BLaER1 treated with 17β-estradiol and CSF1 and Interleukin-3, amounts not matched to agents 10 nM and 100 nM (cell line): Measurements from ENCODE around the gene PRDM1.

ENCODE experiments used
- H3K27ac ChIP-seq, 11 experiments: shearing (Covaris generic); formaldehyde crosslinking; 2 replicates each; pipeline ENCODE4 v1.8.1; 2022
- H3K27me3 ChIP-seq, 11 experiments: shearing (Covaris generic); formaldehyde crosslinking; 2 replicates each; pipeline ENCODE4 v1.8.1; 2022
- H3K36me3 ChIP-seq, 11 experiments: shearing (Covaris generic); formaldehyde crosslinking; 2 replicates each; pipeline ENCODE4 v1.8.1; 2022
- H3K4me1 ChIP-seq, 10 experiments: shearing (Covaris generic); formaldehyde crosslinking; 2 replicates each; pipeline ENCODE4 v1.8.1; 2022
- H3K4me2 ChIP-seq, 11 experiments: shearing (Covaris generic); formaldehyde crosslinking; 2 replicates each; pipeline ENCODE4 v1.8.1; 2022
- H3K4me3 ChIP-seq, 10 experiments: shearing (Covaris generic); formaldehyde crosslinking; 2 replicates each; pipeline ENCODE4 v1.8.1; 2022
- H3K9ac ChIP-seq, 11 experiments: shearing (Covaris generic); formaldehyde crosslinking; 2 replicates each; pipeline ENCODE4 v1.8.1; 2022
- H3K9me3 ChIP-seq, 11 experiments: shearing (Covaris generic); formaldehyde crosslinking; replicated peaks in 1 of 11; 2 replicates each; pipeline ENCODE4 v1.8.1; 2022
- H4K20me1 ChIP-seq, 11 experiments: shearing (Covaris generic); formaldehyde crosslinking; 2 replicates each; pipeline ENCODE4 v1.8.1; 2022
- Cebpa-rat ChIP-seq, 11 experiments: shearing (Covaris generic); IDR thresholded peaks; 2 replicates each; pipeline ENCODE4 v1.8.1; 2022

The PRDM1 gene

DNA sequence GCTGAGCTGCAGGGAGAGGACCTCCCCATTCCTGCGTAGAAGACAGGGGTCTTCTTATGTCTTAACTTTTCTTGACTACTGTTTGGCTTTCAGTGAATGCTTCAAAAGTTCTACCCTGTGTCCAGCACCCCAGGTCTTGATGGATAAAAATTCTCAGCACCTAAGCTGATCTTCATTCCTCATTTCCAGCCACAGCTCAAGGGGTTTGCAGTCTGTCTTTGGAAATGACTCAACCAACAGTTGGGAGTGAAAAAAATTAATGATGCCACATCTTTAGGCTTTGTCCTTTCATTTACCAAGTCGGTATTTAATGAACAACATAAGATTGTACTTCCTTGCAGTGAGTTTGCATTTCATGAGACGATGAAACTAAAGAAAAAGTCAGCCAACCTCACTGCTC is 40.3 kb downstream of the PRDM1 start:
- Histone ChIP-seq H3K27me3 (no peaks in the 10 kb centered on the region), H3K9ac (no peak overlapping the region; a peak in 1 of 22 replicates), H3K4me1 (peaks cover 43 to 66% (median 49%) of the 10 kb centered on the region in 10 experiments), H3K4me2 (peak overlapping the region; percentile 76 to 96 (median 87); a peak in 21 of 22 replicates), H3K36me3 (no peaks in the 10 kb centered on the region), H3K27ac (peak overlapping the region in 8 of 11 experiments; percentile 5 to 85 (median 75); a peak in 15 of 22 replicates), H4K20me1 (no peaks in the 10 kb centered on the region), H3K9me3 (no peaks in the 10 kb centered on the region), H3K4me3 (no peak overlapping the region)
- TF ChIP-seq Cebpa-rat (IDR thresholded peaks at IDR 0.05): no peak

DNA sequence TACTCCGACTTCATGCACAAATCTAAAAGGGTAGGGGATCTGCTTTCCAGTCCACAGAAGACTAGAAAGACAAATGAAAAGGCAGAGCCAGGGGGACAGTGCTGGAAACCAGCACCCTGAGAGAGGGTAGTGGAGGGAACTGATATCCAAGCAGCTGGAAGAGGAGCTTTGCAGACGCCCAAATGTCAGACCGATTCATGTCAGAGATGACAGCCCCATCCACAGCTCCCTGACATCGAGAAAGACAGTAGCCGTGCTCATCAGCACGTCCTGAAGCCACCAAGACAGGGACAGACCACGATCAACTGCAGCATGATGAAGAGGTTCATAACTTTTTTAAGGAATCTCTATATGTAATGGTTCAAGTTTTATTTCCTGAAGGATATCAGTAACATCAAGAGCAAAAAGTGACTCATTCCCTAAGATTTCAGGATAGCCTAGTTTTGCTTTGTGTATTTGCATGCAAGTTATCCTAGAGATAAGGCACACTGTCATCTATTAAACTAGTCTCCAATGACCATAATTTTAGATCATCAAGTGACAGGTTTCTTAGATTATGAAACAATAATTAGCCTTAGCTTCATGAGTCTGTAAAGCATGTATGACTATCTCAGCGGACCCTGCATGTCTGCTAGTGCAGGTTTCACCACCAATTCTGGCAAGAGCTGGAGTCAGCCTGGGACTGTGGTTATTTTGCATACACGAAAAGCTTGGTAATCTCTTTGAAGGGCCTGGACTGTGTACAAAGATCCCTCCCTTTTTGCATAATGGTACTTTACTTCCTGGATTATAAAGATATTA is 43.0 kb downstream of the PRDM1 start:
- no peaks in the 10 kb centered on the region for H3K9me3 ChIP-seq
- H3K4me2 ChIP-seq: peak overlapping the region in 1 of 11 experiments; percentile 26; a peak in 2 of 22 replicates
- H4K20me1 ChIP-seq: no peaks in the 10 kb centered on the region
- H3K36me3 ChIP-seq: no peaks in the 10 kb centered on the region
- H3K4me1 ChIP-seq: peaks cover 23 to 46% (median 28%) of the 10 kb centered on the region in 10 experiments
- H3K27me3 ChIP-seq: no peaks in the 10 kb centered on the region
- H3K27ac ChIP-seq: no peak overlapping the region
- no peak overlapping the region for H3K9ac ChIP-seq
- no peak for TF ChIP-seq Cebpa-rat (IDR thresholded peaks at IDR 0.05)
- no peak overlapping the region for H3K4me3 ChIP-seq

- Histone ChIP-seq H3K36me3 (no peaks in the 10 kb centered on the region), H3K9me3 (no peaks in the 10 kb centered on the region), H3K9ac (no peak overlapping the region), H3K4me3 (no peak overlapping the region), H3K4me2 (no peak overlapping the region), H3K27ac (no peak overlapping the region), H3K4me1 (peaks cover 0 to 16% (median 0%) of the 10 kb centered on the region in 10 experiments; a peak in 5 of 20 replicates), H3K27me3 (no peaks in the 10 kb centered on the region), H4K20me1 (no peaks in the 10 kb centered on the region)
- no peak for TF ChIP-seq Cebpa-rat (IDR thresholded peaks at IDR 0.05)
Observed at GRCh38 chr6:106132153-106132698, 46.1 kb downstream of the PRDM1 start.

GRCh38 chr6:106133040-106133439 is 46.9 kb downstream of the PRDM1 start:
- Histone ChIP-seq H3K9me3 (no peaks in the 10 kb centered on the region), H3K4me2 (no peak overlapping the region), H3K4me1 (peaks cover 4 to 15% (median 6%) of the 10 kb centered on the region in 10 experiments; a peak in 10 of 20 replicates), H3K27me3 (no peaks in the 10 kb centered on the region), H3K4me3 (no peak overlapping the region), H4K20me1 (no peaks in the 10 kb centered on the region), H3K36me3 (no peaks in the 10 kb centered on the region), H3K9ac (no peak overlapping the region), H3K27ac (no peak overlapping the region)
- no peak for TF ChIP-seq Cebpa-rat (IDR thresholded peaks at IDR 0.05)

GRCh38 chr6:106134087-106134770 is 48.1 kb downstream of the PRDM1 start:
- no peak overlapping the region for H3K27ac ChIP-seq
- TF ChIP-seq Cebpa-rat (IDR thresholded peaks at IDR 0.05): no peak
- no peaks in the 10 kb centered on the region for H3K36me3 ChIP-seq

DNA sequence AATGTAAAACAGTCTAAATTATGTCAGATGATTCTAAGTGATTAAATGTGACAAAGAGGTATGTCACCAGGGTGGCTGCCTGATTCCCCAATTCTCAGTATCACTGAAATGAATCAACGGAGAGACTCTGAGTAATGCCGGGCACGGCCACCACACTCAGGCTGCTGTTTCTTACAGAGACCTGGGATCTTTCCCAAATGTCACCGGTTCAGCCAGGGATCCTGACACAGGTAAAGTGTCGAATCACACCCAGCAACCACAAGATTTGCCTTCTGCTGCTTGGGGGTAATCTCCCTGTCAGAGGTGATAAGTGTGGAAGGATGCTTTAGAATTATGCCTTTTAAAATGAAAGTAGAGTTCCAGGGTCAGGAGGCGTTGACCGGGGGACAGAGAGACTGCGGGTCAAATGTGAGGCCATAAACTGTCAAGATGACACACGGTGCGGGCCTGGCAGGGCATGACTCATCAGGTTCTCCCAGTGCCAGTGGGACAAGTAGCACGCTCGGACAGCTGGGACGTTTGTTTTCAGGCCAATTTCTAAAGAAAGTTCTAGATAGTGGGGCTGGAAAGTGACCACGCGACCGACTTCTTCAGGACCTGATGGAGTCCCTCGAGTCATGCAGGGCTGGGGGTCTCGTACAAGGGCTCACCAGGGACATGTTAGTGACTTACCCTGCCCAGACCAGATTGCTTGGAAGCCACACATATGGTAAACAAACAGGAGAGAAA is 48.9 kb downstream of the PRDM1 start:
- Histone ChIP-seq H4K20me1 (no peaks in the 10 kb centered on the region), H3K9ac (no peak overlapping the region), H3K4me1 (peaks cover 0 to 10% (median 9%) of the 10 kb centered on the region in 10 experiments; a peak in 9 of 20 replicates), H3K36me3 (no peaks in the 10 kb centered on the region), H3K9me3 (no peaks in the 10 kb centered on the region), H3K4me2 (peak overlapping the region in 1 of 11 experiments; percentile 7; a peak in 1 of 22 replicates), H3K27me3 (no peaks in the 10 kb centered on the region), H3K27ac (no peak overlapping the region), H3K4me3 (no peak overlapping the region)
- no peak for TF ChIP-seq Cebpa-rat (IDR thresholded peaks at IDR 0.05)

More at GRCh38 chr6:106134087-106134770, 48.1 kb downstream of the PRDM1 start:
- Histone ChIP-seq H3K4me3 (no peak overlapping the region), H3K9me3 (no peaks in the 10 kb centered on the region), H3K27me3 (no peaks in the 10 kb centered on the region), H3K9ac (no peak overlapping the region), H4K20me1 (no peaks in the 10 kb centered on the region), H3K4me2 (peak overlapping the region in 2 of 11 experiments; percentile 7 to 8; a peak in 1 of 22 replicates), H3K4me1 (peaks cover 4 to 14% (median 10%) of the 10 kb centered on the region in 10 experiments; a peak in 10 of 20 replicates)

DNA sequence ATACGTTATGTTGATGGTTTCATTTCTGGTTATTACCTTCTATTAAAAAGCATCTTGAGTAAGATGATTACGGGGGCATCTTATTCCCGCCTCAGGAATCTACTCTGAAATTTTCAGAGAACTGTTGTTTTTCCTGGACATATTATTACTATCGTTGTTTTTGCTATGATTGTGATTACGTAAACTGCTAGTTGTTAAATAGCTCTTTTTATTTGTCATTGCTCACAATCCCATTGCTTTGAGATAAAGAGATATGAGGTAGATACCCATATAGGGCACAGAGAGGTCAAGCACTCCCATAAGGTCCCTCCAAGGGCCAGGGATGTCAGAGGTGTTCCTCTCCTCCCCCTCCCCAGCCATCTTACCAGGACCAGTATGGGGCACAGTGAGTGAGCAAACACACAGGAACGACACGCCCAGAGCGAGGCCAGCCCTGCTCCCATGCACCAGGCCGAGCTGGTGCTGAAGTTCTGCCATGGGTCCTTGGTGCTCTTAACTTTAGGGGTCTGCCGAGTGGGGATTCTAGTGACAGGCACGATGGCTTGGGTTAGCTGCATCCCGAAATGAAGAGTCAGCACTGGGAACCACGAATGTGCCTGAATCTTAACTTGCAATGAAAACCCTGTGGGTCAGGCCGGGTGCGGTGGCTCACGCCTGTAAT is 49.9 kb downstream of the PRDM1 start:
- Histone ChIP-seq H3K4me3 (no peak overlapping the region), H3K27ac (no peak overlapping the region), H3K27me3 (no peaks in the 10 kb centered on the region), H3K9ac (no peak overlapping the region), H3K36me3 (no peaks in the 10 kb centered on the region), H3K9me3 (no peaks in the 10 kb centered on the region), H4K20me1 (no peaks in the 10 kb centered on the region), H3K4me2 (no peak overlapping the region), H3K4me1 (peaks cover 0 to 10% (median 9%) of the 10 kb centered on the region in 10 experiments; a peak in 7 of 20 replicates)
- TF ChIP-seq Cebpa-rat (IDR thresholded peaks at IDR 0.05): no peak

DNA sequence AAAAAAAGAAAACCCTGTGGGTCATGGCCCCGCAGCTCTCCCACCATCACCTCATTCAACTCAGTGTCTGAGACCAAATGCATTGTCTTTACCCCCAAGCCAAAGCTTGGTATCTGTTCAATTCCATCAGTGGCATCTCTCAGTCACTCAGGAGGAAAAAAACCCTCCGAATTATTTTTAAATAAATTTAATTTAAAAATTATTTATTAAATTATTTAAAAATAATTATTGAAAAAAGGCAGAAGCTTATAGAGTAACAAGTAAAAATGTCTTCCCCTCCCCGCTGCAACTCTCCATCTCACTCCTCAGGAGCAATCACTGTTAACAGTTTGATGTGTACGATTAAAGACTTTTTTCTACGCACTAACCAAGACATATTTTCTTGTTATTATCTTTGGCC is 50.7 kb downstream of the PRDM1 start:
- H3K4me2 ChIP-seq: no peak overlapping the region
- no peak for TF ChIP-seq Cebpa-rat (IDR thresholded peaks at IDR 0.05)
- no peaks in the 10 kb centered on the region for H3K9me3 ChIP-seq
- no peaks in the 10 kb centered on the region for H3K36me3 ChIP-seq
- no peak overlapping the region for H3K4me3 ChIP-seq
- H3K4me1 ChIP-seq: peaks cover 5 to 17% (median 17%) of the 10 kb centered on the region in 10 experiments
- no peak overlapping the region for H3K9ac ChIP-seq
- no peaks in the 10 kb centered on the region for H4K20me1 ChIP-seq
- H3K27me3 ChIP-seq: no peaks in the 10 kb centered on the region
- no peak overlapping the region for H3K27ac ChIP-seq
